ENCODE results near the gene KCNIP1.

GRCh38 chr5:170571281-170571731 lies 67.5 kb downstream of the KCNIP1 start:
- no peak; the same call in 2 of the 3 replicates for TF ChIP-seq CTCF (IDR thresholded peaks at IDR 0.05)
- TF ChIP-seq SREBF2 (IDR thresholded peaks at IDR 0.05), result no peak
- no peak for TF ChIP-seq PHF8 (IDR thresholded peaks at IDR 0.05; ENCODE audit: borderline replicate concordance, low read depth)
- TF ChIP-seq GATA3 (IDR thresholded peaks at IDR 0.05; ENCODE audit: borderline replicate concordance), result peak; percentile 31; the same call in 1 of the 2 replicates
- TF ChIP-seq E2F6 (IDR thresholded peaks at IDR 0.05; ENCODE audit: borderline replicate concordance, low read depth), result no peak
- no peak for TF ChIP-seq POLR2A (IDR thresholded peaks at IDR 0.05; ENCODE audit: low read length)
- no peak for TF ChIP-seq EP300 (IDR thresholded peaks at IDR 0.05)
- TF ChIP-seq REST (IDR thresholded peaks at IDR 0.05), result no peak
- TF ChIP-seq POLR2AphosphoS2 (conservative IDR thresholded peaks at IDR 0.05; ENCODE audit: low read length), result no peak
